IMR-90 (cell line): ENCODE measurements around the gene TMOD2. TPM values are rescaled to one million over a fixed set of nuclear protein-coding genes. Genes with fewer than 3 reads are reported as not detected.

Experiments
- ATAC-seq: fragments of 200-7000 bp; cut with Tn5 transposase; 2 replicates; pipeline ENCODE4 v1.9.1; 2020; ENCODE audit warnings: low read depth, mild to moderate bottlenecking, moderate library complexity
- BruUV-seq: library from RNA; stranded (reverse); fragments of 400-500 nt; replicated peaks from 2 replicates; lab custom pipeline; 2021; lab: Mats Ljungman, UMichigan
- CTCF ChIA-PET: fragments of 300-600 bp; formaldehyde crosslinking; extraction: SDS; loops from one replicate; lab custom pipeline; 2021; ENCODE audit warnings: antibody characterized with exemption; lab: Yijun Ruan, JAX
- POLR2A ChIA-PET: fragments of 300-600 bp; sonication (Branson Sonifier 250); formaldehyde crosslinking; loops from one replicate; lab custom pipeline; 2022; ENCODE audit warnings: antibody characterized with exemption; ENCODE audit not compliant: unreplicated experiment; lab: Charles Lee
- DNase-seq: peaks from one replicate; pipeline ENCODE4 v3.0.0; 2013
- H2AFZ ChIP-seq: replicated peaks from 2 replicates; pipeline ENCODE3; 2013; ENCODE audit warnings: low read length, mild to moderate bottlenecking; ENCODE audit not compliant: poor library complexity
- H2AK5ac ChIP-seq: 2 replicates; pipeline ENCODE4 v1.6.1; 2013; ENCODE audit warnings: low read depth, low read length, inconsistent platforms
- H2AK9ac ChIP-seq: replicated peaks from 2 replicates; pipeline ENCODE3; 2013; ENCODE audit warnings: mild to moderate bottlenecking, low read depth, low read length, moderate library complexity; ENCODE audit not compliant: poor library complexity
- H2BK120ac ChIP-seq: 2 replicates; pipeline ENCODE4 v1.6.1; 2013; ENCODE audit warnings: low read depth, low read length, inconsistent platforms
- H2BK15ac ChIP-seq: 3 replicates; pipeline ENCODE4 v1.6.1; 2013; ENCODE audit warnings: low read depth, low read length, inconsistent platforms
- H2BK20ac ChIP-seq: 2 replicates; pipeline ENCODE4 v1.6.1; 2013; ENCODE audit warnings: low read depth, mild to moderate bottlenecking, inconsistent platforms, low read length, moderate library complexity
- H2BK5ac ChIP-seq: 2 replicates; pipeline ENCODE4 v1.6.1; 2013; ENCODE audit warnings: mild to moderate bottlenecking, low read depth, low read length, inconsistent platforms; ENCODE audit not compliant: poor library complexity, severe bottlenecking
- H3K14ac ChIP-seq: replicated peaks from 2 replicates; pipeline ENCODE4 v1.6.1; 2013; ENCODE audit warnings: low read depth, low read length, inconsistent platforms
- H3K18ac ChIP-seq: 2 replicates; pipeline ENCODE4 v1.6.1; 2013; ENCODE audit warnings: low read depth, low read length, control low read depth
- H3K23ac ChIP-seq: 2 replicates; pipeline ENCODE4 v1.6.1; 2013; ENCODE audit warnings: low read depth, low read length, inconsistent platforms
- H3K27ac ChIP-seq: 2 replicates; pipeline ENCODE4 v1.5.1; 2013; ENCODE audit warnings: mild to moderate bottlenecking, control low read depth, low read length; ENCODE audit not compliant: insufficient read depth
- H3K27me3 ChIP-seq: 2 replicates; pipeline ENCODE4 v1.6.1; 2013; ENCODE audit warnings: low read length; ENCODE audit not compliant: control insufficient read depth, insufficient read depth
- H3K36me3 ChIP-seq: 2 replicates; pipeline ENCODE4 v1.6.1; 2013; ENCODE audit warnings: low read length, mixed read lengths; ENCODE audit not compliant: control insufficient read depth, insufficient read depth
- H3K4ac ChIP-seq: 2 replicates; pipeline ENCODE4 v1.6.1; 2013; ENCODE audit warnings: low read depth, low read length, inconsistent platforms
- H3K4me1 ChIP-seq: 2 replicates; pipeline ENCODE4 v1.6.1; 2013; ENCODE audit warnings: low read length, mixed read lengths; ENCODE audit not compliant: control insufficient read depth, insufficient read depth
- H3K4me2 ChIP-seq: 2 replicates; pipeline ENCODE4 v1.6.1; 2013; ENCODE audit warnings: low read depth, mild to moderate bottlenecking, control low read depth, low read length, moderate library complexity
- H3K4me3 ChIP-seq: 2 replicates; pipeline ENCODE4 v1.5.1; 2013; ENCODE audit warnings: low read depth, mild to moderate bottlenecking, control low read depth, low read length, moderate library complexity; ENCODE audit not compliant: insufficient read depth
- H3K56ac ChIP-seq: 2 replicates; pipeline ENCODE4 v1.6.1; 2013; ENCODE audit warnings: low read length, inconsistent platforms; ENCODE audit not compliant: insufficient read depth; ENCODE audit errors: extremely low read depth
- H3K79me1 ChIP-seq, 2 experiments: 2 replicates each; pipeline ENCODE4 v1.6.1; 2013; ENCODE audit warnings: low read length in 2 of 2, inconsistent platforms in 1 of 2, low read depth in 1 of 2
- H3K9ac ChIP-seq: 2 replicates; pipeline ENCODE4 v1.6.1; 2013; ENCODE audit warnings: low read depth, low read length, control low read depth
- H3K9me1 ChIP-seq: 2 replicates; pipeline ENCODE4 v1.6.1; 2013; ENCODE audit warnings: low read length, inconsistent platforms; ENCODE audit not compliant: insufficient read depth
- H3K9me3 ChIP-seq: 2 replicates; pipeline ENCODE4 v1.6.1; 2013; ENCODE audit warnings: low read length; ENCODE audit not compliant: control insufficient read depth, insufficient read depth
- H4K20me1 ChIP-seq: 2 replicates; pipeline ENCODE4 v1.6.1; 2013; ENCODE audit warnings: low read length, inconsistent platforms; ENCODE audit not compliant: insufficient read depth
- H4K5ac ChIP-seq: 2 replicates; pipeline ENCODE4 v1.6.1; 2013; ENCODE audit warnings: mild to moderate bottlenecking, low read depth, low read length, control low read depth
- H4K8ac ChIP-seq, 2 experiments: 2 replicates each; pipeline ENCODE4 v1.6.1; 2013; ENCODE audit warnings: low read depth in 2 of 2, low read length in 2 of 2, control low read depth in 1 of 2, inconsistent platforms in 1 of 2
- H4K91ac ChIP-seq: 2 replicates; pipeline ENCODE4 v1.6.1; 2013; ENCODE audit warnings: low read depth, low read length, inconsistent platforms; ENCODE audit not compliant: insufficient read depth
- BHLHE40 ChIP-seq: fragments of 150-350 bp; IDR thresholded peaks from 2 replicates; pipeline ENCODE4 v1.6.1; 2016; ENCODE audit warnings: mild to moderate bottlenecking, low read depth, low read length
- CEBPB ChIP-seq: IDR thresholded peaks from 2 replicates; pipeline ENCODE4 v1.6.1; 2012; ENCODE audit warnings: low read depth, low read length, improper control_type of control experiment
- CHD1 ChIP-seq: IDR thresholded peaks from 2 replicates; pipeline ENCODE4 v1.6.1; 2012; ENCODE audit warnings: low read depth, low read length, improper control_type of control experiment
- MAFK ChIP-seq: IDR thresholded peaks from 2 replicates; pipeline ENCODE4 v1.6.1; 2012; ENCODE audit warnings: low read depth, low read length, improper control_type of control experiment
- MXI1 ChIP-seq: IDR thresholded peaks from 2 replicates; pipeline ENCODE4 v1.6.1; 2012; ENCODE audit warnings: low read depth, mild to moderate bottlenecking, low read length, moderate library complexity, borderline replicate concordance
- NFE2L2 ChIP-seq: fragments of 150-350 bp; IDR thresholded peaks from 2 replicates; pipeline ENCODE4 v1.6.1; 2016; ENCODE audit warnings: low read depth, mild to moderate bottlenecking, low read length
- POLR2A ChIP-seq: IDR thresholded peaks from 2 replicates; pipeline ENCODE4 v1.6.1; 2012; ENCODE audit warnings: mild to moderate bottlenecking, low read depth, low read length
- RAD21 ChIP-seq: IDR thresholded peaks from 2 replicates; pipeline ENCODE4 v1.6.1; 2012; ENCODE audit warnings: low read length, improper control_type of control experiment
- WGBS, 2 experiments: methylation state at CpG; one replicate each; pipeline versions ENCODE4 v1.1.5 to v1.1.7; 2013; ENCODE audit warnings: missing lambda C conversion rate in 2 of 2; ENCODE audit not compliant: insufficient read length in 1 of 2; ENCODE audit errors: extremely low coverage in 2 of 2; 5-methylcytosine and 5-hydroxymethylcytosine counted together
- dilution Hi-C: fragments of 300-500 bp; cut with HindIII; formaldehyde crosslinking; loops from one replicate; pipeline ENCODE4 v1.14.3; 2018; ENCODE audit warnings: low sequenced_read_pairs; ENCODE audit not compliant: unreplicated experiment
- in situ Hi-C: fragments of 300-500 bp; cut with MboI; formaldehyde crosslinking; loops from 3 replicates; pipeline ENCODE4 v1.14.3; 2019; ENCODE audit warnings: low sequenced_read_pairs, inconsistent platforms, mixed read lengths
- intact Hi-C: fragments of 100-400 bp; cut with micrococcal nuclease; formaldehyde crosslinking; loops from 2 replicates; pipeline ENCODE4 v1.10.0; 2022
- polyA plus RNA-seq, 3 experiments: library from polyadenylated mRNA; depleted of rRNA; stranded (reverse); fragments of >200 nt; gene quantifications; 2 replicates each; pipeline ENCODE4 v1.2.3, GENCODE V29; 2012; ENCODE audit warnings: low replicate concordance in 1 of 3
- total RNA-seq: library from RNA; depleted of rRNA; stranded (reverse); fragments of >200 nt; gene quantifications from 2 replicates; pipeline ENCODE4 v1.2.3, GENCODE V29; 2012
- TF ChIP-seq, protein P1 (sequence below): fragments of 150-350 bp; IDR thresholded peaks from 2 replicates; pipeline ENCODE4 v1.6.1; 2016; ENCODE audit warnings: low read depth, mild to moderate bottlenecking, low read length, moderate library complexity, borderline replicate concordance

The TMOD2 gene
- total and polyA plus RNA-seq, 2 of the 4 experiments (the other 2 are of a cell fraction): 2.8 to 5.4 TPM

GRCh38 chr15:51828621-51829375 lies 77.4 kb downstream of the TMOD2 start:
- ATAC-seq (no peak), DNase-seq (peak; percentile 28)
- Histone ChIP-seq H3K23ac (no peak overlapping the region), H3K4me2 (no peak overlapping the region), H3K18ac (no peak overlapping the region), H2AFZ (peak overlapping the region; percentile 92), H4K5ac (no peak overlapping the region), H2BK5ac (no peak overlapping the region), H2AK9ac (peak overlapping the region; percentile 19), H4K91ac (no peak overlapping the region), H3K27ac (no peak overlapping the region), H3K27me3 (no peaks in the 10 kb centered on the region), H3K14ac (no peak overlapping the region), H3K9me1 (peaks cover 5% of the 10 kb centered on the region; the same call in 1 of the 2 replicates), H3K79me1 (peaks cover 0 to 23% of the 10 kb centered on the region in 2 experiments; a peak in 2 of 4 replicates), H4K20me1 (peaks cover 38% of the 10 kb centered on the region; the same call in 1 of the 2 replicates), H3K56ac (no peak overlapping the region), H3K4me1 (0 out of 2 replicates have a peak, but pooled peaks cover 2% of the 10 kb centered on the region), H2BK15ac (no peak overlapping the region; the same call in 2 of the 3 replicates), H3K9ac (no peak overlapping the region), H3K4ac (peak overlapping the region; percentile 7; the same call in 1 of the 2 replicates), H3K9me3 (no peaks in the 10 kb centered on the region), H4K8ac (peak overlapping the region in 1 of 2 experiments; percentile 37; a peak in 1 of 4 replicates), H3K4me3 (no peak overlapping the region), H2BK120ac (peak overlapping the region; percentile 25; the same call in 1 of the 2 replicates), H3K36me3 (no peaks in the 10 kb centered on the region), H2AK5ac (peak overlapping the region; percentile 35; the same call in 1 of the 2 replicates), H2BK20ac (no peak overlapping the region; the same call in 1 of the 2 replicates)
- dilution Hi-C loops: no loop called here
- POLR2A ChIA-PET: interaction anchor here (0.5 kb wide), 1 partner anchor 103 kb away, joined by 3 read pairs; no protein-coding TSS in a partner anchor
- TF ChIP-seq CEBPB: no peak
- no peak for TF ChIP-seq MAFK
- no peak for TF ChIP-seq NFE2L2
- TF ChIP-seq, protein P1, sequence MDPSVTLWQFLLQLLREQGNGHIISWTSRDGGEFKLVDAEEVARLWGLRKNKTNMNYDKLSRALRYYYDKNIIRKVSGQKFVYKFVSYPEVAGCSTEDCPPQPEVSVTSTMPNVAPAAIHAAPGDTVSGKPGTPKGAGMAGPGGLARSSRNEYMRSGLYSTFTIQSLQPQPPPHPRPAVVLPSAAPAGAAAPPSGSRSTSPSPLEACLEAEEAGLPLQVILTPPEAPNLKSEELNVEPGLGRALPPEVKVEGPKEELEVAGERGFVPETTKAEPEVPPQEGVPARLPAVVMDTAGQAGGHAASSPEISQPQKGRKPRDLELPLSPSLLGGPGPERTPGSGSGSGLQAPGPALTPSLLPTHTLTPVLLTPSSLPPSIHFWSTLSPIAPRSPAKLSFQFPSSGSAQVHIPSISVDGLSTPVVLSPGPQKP: no peak
- no peak for TF ChIP-seq BHLHE40
- no peak for TF ChIP-seq CHD1
- TF ChIP-seq POLR2A: no peak
- no peak for TF ChIP-seq MXI1
- TF ChIP-seq RAD21: no peak
- BruUV-seq: no TSS peak
- WGBS, 2 experiments: no CpG with 5 or more reads among the region's 9 CpGs
- CTCF ChIA-PET: no interaction called here
- intact Hi-C loops: no loop called here
- in situ Hi-C loops: no loop called here
